GDM1 (cell line): Measurements from ENCODE around the gene DND1.
"Not testable (repeated sequence)": the region's sequence is repeated elsewhere in the genome, so short reads cannot be mapped to it uniquely, and the experiment has no call there.

ENCODE experiments used
- DNase-seq: peaks from one replicate; lab custom pipeline; 2025; lab: John Stamatoyannopoulos, UW

The DND1 gene

DNA sequence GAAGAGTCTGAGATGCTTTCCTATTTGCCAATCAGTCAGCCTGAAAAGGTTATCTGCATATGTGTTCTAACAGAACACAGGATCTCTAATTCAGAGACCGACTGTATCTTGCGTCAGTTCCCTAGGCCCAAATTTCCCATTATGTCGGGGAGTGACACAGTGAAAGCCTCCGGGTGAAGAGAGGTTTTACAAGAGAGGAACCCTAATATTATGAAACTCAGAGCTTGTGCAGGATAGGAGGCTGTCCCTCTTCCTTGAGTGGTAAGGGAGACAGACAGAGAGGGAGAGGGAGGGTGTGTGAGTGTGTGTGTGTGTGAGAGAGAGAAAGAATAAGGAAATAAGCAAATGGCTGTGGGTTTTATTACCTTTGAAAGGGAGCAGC is 42.3 kb downstream of the DND1 start:
- DNase-seq, result no peak

GRCh38 chr5:140630292-140631035 is 42.9 kb downstream of the DND1 start:
- no peak for DNase-seq

GRCh38 chr5:140628711-140629110 is 44.7 kb downstream of the DND1 start:
- no peak for DNase-seq

GRCh38 chr5:140627972-140628371 is 45.4 kb downstream of the DND1 start:
- DNase-seq, result no peak

DNA sequence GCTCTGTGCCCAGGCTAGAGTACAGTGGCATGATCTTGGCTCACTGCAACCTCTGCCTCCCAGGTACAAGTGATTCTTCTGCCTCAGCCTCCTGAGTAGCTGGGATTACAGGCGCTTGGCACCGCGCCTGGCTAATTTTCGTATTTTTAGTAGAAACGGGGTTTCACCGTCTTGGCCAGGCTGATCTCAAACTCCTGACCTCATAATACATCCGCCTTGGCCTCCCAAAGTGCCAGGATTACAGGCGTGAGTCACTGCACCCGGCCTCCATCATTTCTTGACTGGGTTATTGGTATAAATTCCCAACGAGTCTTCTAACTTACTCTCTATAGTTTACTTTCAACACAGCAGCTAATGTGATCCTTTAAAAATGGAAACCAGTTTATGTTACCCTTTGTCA is 48.5 kb downstream of the DND1 start:
- not testable (repeated sequence) for DNase-seq

DNA sequence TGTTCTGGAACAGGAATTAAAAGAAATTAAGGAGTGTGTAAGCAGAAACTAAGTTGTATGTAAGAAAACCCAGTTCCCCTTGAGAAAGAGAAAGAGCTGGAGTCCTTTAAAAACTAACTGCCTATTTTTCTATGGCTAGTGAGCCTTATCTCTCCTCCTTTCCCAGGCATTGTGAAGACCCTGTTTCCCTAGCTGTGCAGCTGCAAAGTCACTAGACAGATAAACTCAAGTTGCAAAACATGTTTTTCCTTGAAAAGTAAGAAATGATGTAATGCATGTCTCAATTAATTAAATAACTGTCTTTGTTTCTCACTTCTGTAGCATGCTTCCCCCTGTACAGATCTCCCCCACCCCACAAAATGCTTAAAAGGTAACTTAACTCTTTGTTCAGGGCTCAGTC is 50.3 kb downstream of the DND1 start:
- not testable (repeated sequence) for DNase-seq

DNA sequence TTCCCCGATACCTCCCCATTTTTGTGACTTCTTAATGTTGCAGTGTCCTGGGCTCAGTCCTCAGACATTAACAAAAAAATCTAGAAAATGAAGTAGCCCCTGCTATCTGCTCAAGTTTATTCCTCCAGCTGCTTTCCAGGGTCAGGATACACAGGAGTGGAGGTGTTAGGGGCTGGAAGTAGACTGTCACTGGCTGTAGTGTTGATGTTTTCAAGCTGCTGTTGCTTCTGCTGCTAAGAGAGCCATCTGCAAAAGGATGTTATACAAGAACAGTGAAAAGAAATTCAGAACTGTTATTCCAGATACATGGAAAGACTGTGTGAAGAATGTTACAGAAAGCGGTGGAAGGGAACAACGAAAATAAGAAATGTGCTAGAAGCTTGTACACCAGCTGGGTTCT is 51.1 kb downstream of the DND1 start:
- DNase-seq, result no peak
